Measurements from ENCODE around the gene KDR.

- TF ChIP-seq CTCF (IDR thresholded peaks at IDR 0.05) (no peak), POLR2A (IDR thresholded peaks at IDR 0.05) (no peak)
Observed at GRCh38 chr4:55092504-55092903, 32.9 kb downstream of the KDR start.
